DOHH2 (cell line): ENCODE results near the gene MTARC2.

Experiments used
- H3F3A ChIP-seq: fragments of 200-600 bp; sonication (generic), shearing (Covaris generic); 2 replicates; pipeline ENCODE4 v1.6.0; 2016; ENCODE audit warnings: antibody characterized with exemption, mild to moderate bottlenecking; ENCODE audit not compliant: control insufficient read depth, insufficient read depth
- H3K27ac ChIP-seq: fragments of 200-600 bp; sonication (generic); 2 replicates; pipeline ENCODE4 v1.5.1; 2014; ENCODE audit warnings: low read depth, mild to moderate bottlenecking, low read length, moderate library complexity
- H3K27me3 ChIP-seq: fragments of 200-600 bp; sonication (generic); 2 replicates; pipeline ENCODE4 v1.6.1; 2014; ENCODE audit warnings: mild to moderate bottlenecking, low read length, mixed read lengths; ENCODE audit not compliant: control insufficient read depth
- H3K36me3 ChIP-seq: fragments of 200-600 bp; sonication (generic); 2 replicates; pipeline ENCODE4 v1.6.1; 2014; ENCODE audit warnings: mild to moderate bottlenecking, low read length, moderate library complexity, mixed read lengths; ENCODE audit not compliant: control insufficient read depth
- H3K4me1 ChIP-seq: fragments of 200-600 bp; sonication (generic); 2 replicates; pipeline ENCODE4 v1.6.1; 2014; ENCODE audit warnings: mild to moderate bottlenecking, low read length, mixed read lengths; ENCODE audit not compliant: control insufficient read depth
- H3K4me2 ChIP-seq: fragments of 200-600 bp; sonication (generic); 2 replicates; pipeline ENCODE4 v1.6.0; 2014; ENCODE audit warnings: mild to moderate bottlenecking, low read length, moderate library complexity
- H3K4me3 ChIP-seq: fragments of 200-600 bp; sonication (generic); 2 replicates; pipeline ENCODE4 v1.5.1; 2014; ENCODE audit warnings: mild to moderate bottlenecking, low read length, mixed read lengths
- H3K79me2 ChIP-seq: fragments of 200-600 bp; sonication (generic); 2 replicates; pipeline ENCODE4 v1.6.1; 2014; ENCODE audit warnings: mild to moderate bottlenecking, low read length, mixed read lengths; ENCODE audit not compliant: control insufficient read depth
- H3K9me2 ChIP-seq: fragments of 200-600 bp; sonication (generic); replicated peaks from 2 replicates; pipeline ENCODE4 v1.6.1; 2014; ENCODE audit warnings: mild to moderate bottlenecking, low read length, mixed read lengths; ENCODE audit not compliant: control insufficient read depth
- H3K9me3 ChIP-seq: fragments of 200-600 bp; sonication (generic); 2 replicates; pipeline ENCODE4 v1.6.1; 2014; ENCODE audit warnings: antibody characterized with exemption, low read length, mixed read lengths; ENCODE audit not compliant: control insufficient read depth, insufficient read depth
- H4K20me1 ChIP-seq: fragments of 200-600 bp; sonication (generic); 2 replicates; pipeline ENCODE4 v1.6.0; 2014; ENCODE audit warnings: low read depth, mild to moderate bottlenecking, antibody characterized with exemption, low read length, moderate library complexity; ENCODE audit not compliant: control insufficient read depth, insufficient read depth
- CTCF ChIP-seq: fragments of 200-600 bp; sonication (generic); IDR thresholded peaks from one replicate; pipeline ENCODE4 v1.5.1; 2014; ENCODE audit warnings: antibody characterized with exemption, mild to moderate bottlenecking, low read depth, low read length; ENCODE audit not compliant: poor library complexity, severe bottlenecking
- EZH2phosphoT487 ChIP-seq: fragments of 200-600 bp; sonication (generic); IDR thresholded peaks from 2 replicates; pipeline ENCODE4 v1.6.1; 2017; ENCODE audit warnings: borderline replicate concordance, mild to moderate bottlenecking, antibody characterized with exemption, low read length, moderate library complexity, mixed read lengths

Gene MTARC2

GRCh38 chr1:220813013-220813412, 64.9 kb downstream of the MTARC2 start:
- no peaks in the 10 kb centered on the region for H3K79me2 ChIP-seq
- no peaks in the 10 kb centered on the region for H3F3A ChIP-seq
- H3K9me3 ChIP-seq, result no peaks in the 10 kb centered on the region
- H3K36me3 ChIP-seq, result no peaks in the 10 kb centered on the region
- H4K20me1 ChIP-seq, result 0 out of 2 replicates have a peak, but pooled peaks cover 3% of the 10 kb centered on the region
- no peak overlapping the region for H3K4me2 ChIP-seq
- 0 out of 2 replicates have a peak, but pooled peaks cover 4% of the 10 kb centered on the region for H3K27me3 ChIP-seq
- no peak overlapping the region for H3K4me3 ChIP-seq
- no peaks in the 10 kb centered on the region for H3K9me2 ChIP-seq
- no peaks in the 10 kb centered on the region for H3K4me1 ChIP-seq
- TF ChIP-seq CTCF (peak; percentile 38), EZH2phosphoT487 (no peak)
- no peak overlapping the region for H3K27ac ChIP-seq

- no peak overlapping the region for H3K27ac ChIP-seq
- no peaks in the 10 kb centered on the region for H3F3A ChIP-seq
- no peaks in the 10 kb centered on the region for H4K20me1 ChIP-seq
- H3K9me3 ChIP-seq, result no peaks in the 10 kb centered on the region
- no peak for TF ChIP-seq EZH2phosphoT487
- TF ChIP-seq CTCF, result no peak
- 0 out of 2 replicates have a peak, but pooled peaks cover 4% of the 10 kb centered on the region for H3K27me3 ChIP-seq
- no peak overlapping the region for H3K4me2 ChIP-seq
- H3K36me3 ChIP-seq, result no peaks in the 10 kb centered on the region
- no peaks in the 10 kb centered on the region for H3K4me1 ChIP-seq
- H3K4me3 ChIP-seq, result no peak overlapping the region
- no peaks in the 10 kb centered on the region for H3K9me2 ChIP-seq
- H3K79me2 ChIP-seq, result no peaks in the 10 kb centered on the region
These were observed 67.3 kb downstream of the MTARC2 start for GRCh38 chr1:220815409-220815808.

- no peak overlapping the region for H3K4me3 ChIP-seq
- no peaks in the 10 kb centered on the region for H3F3A ChIP-seq
- H3K79me2 ChIP-seq, result no peaks in the 10 kb centered on the region
- no peaks in the 10 kb centered on the region for H3K36me3 ChIP-seq
- no peaks in the 10 kb centered on the region for H3K4me1 ChIP-seq
- no peak overlapping the region for H3K27ac ChIP-seq
- H3K9me2 ChIP-seq, result no peaks in the 10 kb centered on the region
- H4K20me1 ChIP-seq, result no peaks in the 10 kb centered on the region
- no peak overlapping the region for H3K4me2 ChIP-seq
- no peaks in the 10 kb centered on the region for H3K9me3 ChIP-seq
- no peak for TF ChIP-seq EZH2phosphoT487
- no peak for TF ChIP-seq CTCF
- no peaks in the 10 kb centered on the region for H3K27me3 ChIP-seq
These were observed 69.8 kb downstream of the MTARC2 start for GRCh38 chr1:220817907-220818306.
